Measurements from ENCODE around the gene SHC4. TPM values are rescaled to one million over a fixed set of nuclear protein-coding genes. Genes with fewer than 3 reads are reported as not detected.

SHC4 gene
- total RNA-seq, 1 donor from 2014 or later, result 2.2 TPM

GRCh38 chr15:48845123-48845522 lies 118.6 kb downstream of the SHC4 start:
- H3K27me3 ChIP-seq, result no peaks in the 10 kb centered on the region
- no peak overlapping the region for H2AFZ ChIP-seq (replicated peaks)
- H3K27ac Mint-ChIP-seq, result no peak overlapping the region
- H3K9me3 Mint-ChIP-seq, result no peaks in the 10 kb centered on the region
- no peaks in the 10 kb centered on the region for H3K4me1 ChIP-seq
- no peak overlapping the region for H3K27ac ChIP-seq
- DNase-seq (ENCODE audit: low spot score), result no peak
- H3F3A ChIP-seq (ENCODE audit: low read depth), result no peaks in the 10 kb centered on the region
- H3K9me3 ChIP-seq (ENCODE audit: low read depth), result no peaks in the 10 kb centered on the region
- no peak overlapping the region for H3K9ac ChIP-seq
- H3K36me3 Mint-ChIP-seq, result no peaks in the 10 kb centered on the region
- no peak for TF ChIP-seq EZH2 (IDR thresholded peaks at IDR 0.05)
- TF ChIP-seq, protein P1, sequence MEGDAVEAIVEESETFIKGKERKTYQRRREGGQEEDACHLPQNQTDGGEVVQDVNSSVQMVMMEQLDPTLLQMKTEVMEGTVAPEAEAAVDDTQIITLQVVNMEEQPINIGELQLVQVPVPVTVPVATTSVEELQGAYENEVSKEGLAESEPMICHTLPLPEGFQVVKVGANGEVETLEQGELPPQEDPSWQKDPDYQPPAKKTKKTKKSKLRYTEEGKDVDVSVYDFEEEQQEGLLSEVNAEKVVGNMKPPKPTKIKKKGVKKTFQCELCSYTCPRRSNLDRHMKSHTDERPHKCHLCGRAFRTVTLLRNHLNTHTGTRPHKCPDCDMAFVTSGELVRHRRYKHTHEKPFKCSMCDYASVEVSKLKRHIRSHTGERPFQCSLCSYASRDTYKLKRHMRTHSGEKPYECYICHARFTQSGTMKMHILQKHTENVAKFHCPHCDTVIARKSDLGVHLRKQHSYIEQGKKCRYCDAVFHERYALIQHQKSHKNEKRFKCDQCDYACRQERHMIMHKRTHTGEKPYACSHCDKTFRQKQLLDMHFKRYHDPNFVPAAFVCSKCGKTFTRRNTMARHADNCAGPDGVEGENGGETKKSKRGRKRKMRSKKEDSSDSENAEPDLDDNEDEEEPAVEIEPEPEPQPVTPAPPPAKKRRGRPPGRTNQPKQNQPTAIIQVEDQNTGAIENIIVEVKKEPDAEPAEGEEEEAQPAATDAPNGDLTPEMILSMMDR (IDR thresholded peaks at IDR 0.05), result no peak
- TF ChIP-seq EZH2phosphoT487 (IDR thresholded peaks at IDR 0.05), result no peak
- no peak overlapping the region for H3K4me3 Mint-ChIP-seq
- H3K4me2 ChIP-seq, result no peak overlapping the region
- H3K79me2 ChIP-seq (ENCODE audit: low read depth), result no peaks in the 10 kb centered on the region
- no peak overlapping the region for H3K4me3 ChIP-seq
- H3K27me3 Mint-ChIP-seq (ENCODE audit: insufficient read depth, low read depth), result peaks cover 3% of the 10 kb centered on the region
- H4K20me1 ChIP-seq (ENCODE audit: low read depth), result no peaks in the 10 kb centered on the region
- no peaks in the 10 kb centered on the region for H3K36me3 ChIP-seq
- H3K4me1 Mint-ChIP-seq, result no peaks in the 10 kb centered on the region

DNA sequence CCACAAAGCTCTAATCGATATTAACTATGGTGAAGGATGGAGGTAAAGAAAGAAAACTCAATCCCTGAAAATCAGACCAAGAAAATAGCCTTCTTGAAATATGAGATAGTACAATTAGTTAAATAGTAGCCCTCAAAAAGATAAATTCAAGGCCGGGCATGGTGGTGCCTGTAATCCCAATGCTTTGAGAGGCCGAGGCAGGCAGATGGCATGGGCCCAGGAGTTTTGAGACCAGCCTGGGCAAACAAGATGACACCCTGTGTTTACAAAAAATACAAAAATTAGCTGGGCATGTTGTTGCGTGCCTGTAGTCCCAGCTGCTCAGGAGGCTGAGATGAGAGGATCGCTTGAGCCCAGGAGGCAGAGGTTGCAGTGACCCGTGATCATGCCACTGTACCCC lies 121.2 kb downstream of the SHC4 start:
- Histone ChIP-seq H3K9me3 (ENCODE audit: low read depth) (no peaks in the 10 kb centered on the region), H3F3A (ENCODE audit: low read depth) (no peaks in the 10 kb centered on the region), H2AFZ (replicated peaks) (no peak overlapping the region), H3K4me3 (no peak overlapping the region), H3K4me1 (no peaks in the 10 kb centered on the region), H3K9ac (no peak overlapping the region), H3K27me3 (no peaks in the 10 kb centered on the region), H3K4me2 (no peak overlapping the region), H4K20me1 (ENCODE audit: low read depth) (no peaks in the 10 kb centered on the region), H3K79me2 (ENCODE audit: low read depth) (no peaks in the 10 kb centered on the region), H3K36me3 (no peaks in the 10 kb centered on the region), H3K27ac (no peak overlapping the region)
- Mint-ChIP-seq H3K27ac (no peak overlapping the region), H3K9me3 (no peaks in the 10 kb centered on the region), H3K36me3 (no peaks in the 10 kb centered on the region), H3K27me3 (ENCODE audit: insufficient read depth, low read depth) (peaks cover 3% of the 10 kb centered on the region), H3K4me3 (no peak overlapping the region), H3K4me1 (no peaks in the 10 kb centered on the region)
- DNase-seq (ENCODE audit: low spot score), result no peak
- TF ChIP-seq EZH2phosphoT487 (IDR thresholded peaks at IDR 0.05), result no peak
- TF ChIP-seq, protein P1 (IDR thresholded peaks at IDR 0.05), result no peak

GRCh38 chr15:48834756-48835155 lies 129.0 kb downstream of the SHC4 start:
- Mint-ChIP-seq H3K4me1 (no peaks in the 10 kb centered on the region), H3K27me3 (ENCODE audit: insufficient read depth, low read depth) (no peaks in the 10 kb centered on the region), H3K9me3 (peaks cover 8% of the 10 kb centered on the region), H3K27ac (no peak overlapping the region), H3K36me3 (peaks cover 2% of the 10 kb centered on the region), H3K4me3 (no peak overlapping the region)
- no peak for TF ChIP-seq EZH2phosphoT487 (IDR thresholded peaks at IDR 0.05)
- TF ChIP-seq, protein P1 (IDR thresholded peaks at IDR 0.05), result no peak
- no peak for TF ChIP-seq EZH2 (IDR thresholded peaks at IDR 0.05)
- Histone ChIP-seq H2AFZ (replicated peaks) (no peak overlapping the region), H3K79me2 (ENCODE audit: low read depth) (no peaks in the 10 kb centered on the region), H3K4me3 (no peak overlapping the region), H3K9me3 (ENCODE audit: low read depth) (no peaks in the 10 kb centered on the region), H3K4me2 (peak overlapping the region; percentile 8), H3K27ac (no peak overlapping the region), H3K4me1 (peaks cover 13% of the 10 kb centered on the region), H3F3A (ENCODE audit: low read depth) (peaks cover 11% of the 10 kb centered on the region), H3K36me3 (no peaks in the 10 kb centered on the region), H3K9ac (no peak overlapping the region), H3K27me3 (no peaks in the 10 kb centered on the region), H4K20me1 (ENCODE audit: low read depth) (no peaks in the 10 kb centered on the region)
- peak; percentile 32 for DNase-seq (ENCODE audit: low spot score)
